Upper lobe of left lung (tissue), 4 donors: Measurements from ENCODE around the gene OAS1.

ENCODE experiments used
- POLR2A ChIP-seq, 4 donors: fragments of 450-650 bp; IDR thresholded peaks; one replicate each; pipeline ENCODE4 v1.5.1; 2016 to 2017; ENCODE audit warnings: antibody characterized with exemption in 4 of 4, mild to moderate bottlenecking in 2 of 4
- POLR2AphosphoS5 ChIP-seq, 2 donors: sonication (generic); formaldehyde crosslinking; IDR thresholded peaks; one replicate each; pipeline ENCODE4 v1.5.1; 2017; ENCODE audit warnings: antibody characterized with exemption in 2 of 2
- TF ChIP-seq, protein P1 (sequence below), 6 experiments: fragments of 450-650 bp in 4 of 6; fragments of 200-600 bp in 2 of 6; sonication (generic) in 2 of 6; IDR thresholded peaks; one replicate each; pipeline ENCODE4 v1.5.1; 2016 to 2019; ENCODE audit warnings: antibody characterized with exemption in 6 of 6

DNA sequence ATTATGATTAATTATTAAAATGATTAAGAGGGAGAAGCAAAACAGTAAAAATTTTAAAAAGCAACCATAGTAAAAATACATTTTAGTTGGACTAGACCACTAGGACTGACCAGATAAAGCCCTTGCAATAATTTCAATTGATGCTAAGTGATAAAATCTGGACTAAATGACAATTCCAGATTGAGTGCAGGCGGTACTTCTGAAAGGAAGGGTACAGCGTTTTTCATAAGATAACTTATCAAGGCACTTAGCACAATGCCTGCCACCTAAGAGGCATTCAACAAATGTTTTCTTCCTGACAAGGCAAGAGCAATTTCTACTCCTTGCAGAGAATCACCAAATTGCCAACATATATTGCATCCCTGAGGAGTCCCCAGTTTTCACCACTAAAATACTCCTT lies 37.7 kb upstream of the OAS1 start:
- TF ChIP-seq POLR2A (IDR thresholded peaks at IDR 0.05) (no peak), POLR2AphosphoS5 (IDR thresholded peaks at IDR 0.05) (no peak)
- TF ChIP-seq, protein P1, sequence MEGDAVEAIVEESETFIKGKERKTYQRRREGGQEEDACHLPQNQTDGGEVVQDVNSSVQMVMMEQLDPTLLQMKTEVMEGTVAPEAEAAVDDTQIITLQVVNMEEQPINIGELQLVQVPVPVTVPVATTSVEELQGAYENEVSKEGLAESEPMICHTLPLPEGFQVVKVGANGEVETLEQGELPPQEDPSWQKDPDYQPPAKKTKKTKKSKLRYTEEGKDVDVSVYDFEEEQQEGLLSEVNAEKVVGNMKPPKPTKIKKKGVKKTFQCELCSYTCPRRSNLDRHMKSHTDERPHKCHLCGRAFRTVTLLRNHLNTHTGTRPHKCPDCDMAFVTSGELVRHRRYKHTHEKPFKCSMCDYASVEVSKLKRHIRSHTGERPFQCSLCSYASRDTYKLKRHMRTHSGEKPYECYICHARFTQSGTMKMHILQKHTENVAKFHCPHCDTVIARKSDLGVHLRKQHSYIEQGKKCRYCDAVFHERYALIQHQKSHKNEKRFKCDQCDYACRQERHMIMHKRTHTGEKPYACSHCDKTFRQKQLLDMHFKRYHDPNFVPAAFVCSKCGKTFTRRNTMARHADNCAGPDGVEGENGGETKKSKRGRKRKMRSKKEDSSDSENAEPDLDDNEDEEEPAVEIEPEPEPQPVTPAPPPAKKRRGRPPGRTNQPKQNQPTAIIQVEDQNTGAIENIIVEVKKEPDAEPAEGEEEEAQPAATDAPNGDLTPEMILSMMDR (IDR thresholded peaks at IDR 0.05), result no peak
